ENCODE data around the gene HTRA3.

DNA sequence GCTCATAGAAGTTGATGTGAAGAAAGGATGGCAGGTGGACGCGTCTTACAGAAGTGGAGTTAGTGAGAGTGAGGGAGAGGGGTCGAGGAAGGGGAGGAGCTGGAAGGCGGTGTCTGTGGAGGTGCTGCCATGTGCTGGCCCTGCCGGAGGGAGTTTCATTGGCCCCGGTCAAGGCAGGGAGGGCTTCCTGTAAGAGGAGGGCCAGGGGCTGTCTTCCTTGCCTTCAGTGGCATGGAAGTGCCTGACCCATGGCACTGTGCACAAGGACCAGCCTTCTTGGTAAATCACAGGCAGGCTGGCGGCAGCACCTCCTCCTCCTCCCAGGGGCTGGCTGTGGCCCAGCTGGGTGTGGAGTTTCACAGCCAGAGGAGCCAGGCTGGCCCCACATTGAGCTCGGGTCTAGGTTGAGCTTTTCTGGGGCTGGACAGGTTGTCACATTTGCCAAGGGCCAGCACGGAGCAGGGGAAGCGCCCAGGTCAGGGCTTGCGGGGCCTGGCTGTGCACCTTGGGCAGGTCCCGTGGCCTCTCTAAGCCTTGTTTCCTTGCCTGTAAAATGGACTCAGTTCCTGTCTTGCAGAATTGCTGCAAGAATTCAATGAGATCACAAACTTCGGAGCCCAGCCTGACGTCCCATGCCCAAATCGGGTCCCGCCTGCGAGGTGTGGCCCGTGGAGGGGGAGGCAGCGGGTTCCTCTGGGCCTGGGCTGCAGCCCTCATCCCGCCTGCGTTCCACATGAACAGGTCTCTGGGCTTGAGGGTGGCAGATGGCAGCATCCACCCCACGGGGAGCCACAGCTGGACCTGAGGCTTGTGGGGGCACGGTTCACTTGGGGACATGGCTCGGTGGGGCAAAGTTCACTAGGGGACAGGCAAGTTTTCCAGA is 7.0 kb downstream of the HTRA3 start:
- TF ChIP-seq EZH2 (IDR thresholded peaks at IDR 0.05) (no peak), POLR2AphosphoS5 (IDR thresholded peaks at IDR 0.05; ENCODE audit: borderline replicate concordance, low read depth, low read length) (no peak)
